ENCODE data around the gene IRX5. TPM values are rescaled to one million over a fixed set of nuclear protein-coding genes. Genes with fewer than 3 reads are reported as not detected.

The IRX5 gene
- total and polyA plus RNA-seq, 2 donors from 2014 or later, result 3.7 to 22.3 TPM

GRCh38 chr16:54936201-54936978 is 5.7 kb downstream of the IRX5 start:
- no peak for TF ChIP-seq CTCF (IDR thresholded peaks at IDR 0.05; ENCODE audit: borderline replicate concordance, extremely low read depth, insufficient read depth)
- H3K9ac ChIP-seq (ENCODE audit: low read length in 3 of 3), result no peak overlapping the region
- no peaks in the 10 kb centered on the region for H3K9me3 ChIP-seq (ENCODE audit: control insufficient read depth in 2 of 3, insufficient read depth in 1 of 3, low read length in 3 of 3)
- H3K27me3 ChIP-seq (ENCODE audit: control insufficient read depth, insufficient read depth, low read length), result peaks cover 62% of the 10 kb centered on the region
- FAIRE-seq (no peak), DNase-seq (peak; percentile 68 to 79 (median 71))
- H3K4me3 ChIP-seq (ENCODE audit: low read length in 3 of 3), result peak overlapping the region in 1 of 3 donors; percentile 25
- no peaks in the 10 kb centered on the region for H3K36me3 ChIP-seq (ENCODE audit: control insufficient read depth in 2 of 3, insufficient read depth in 3 of 3, low read length in 3 of 3)
- intact Hi-C loops (cut with DNase I), result no loop called here
- H3K4me1 ChIP-seq (ENCODE audit: control insufficient read depth in 2 of 3, insufficient read depth in 2 of 3, low read depth in 1 of 3, low read length in 3 of 3), result peaks cover 0 to 3% (median 0%) of the 10 kb centered on the region in 3 donors
- H3K27ac ChIP-seq (ENCODE audit: low read depth in 2 of 2, low read length in 2 of 2), result no peak overlapping the region

DNA sequence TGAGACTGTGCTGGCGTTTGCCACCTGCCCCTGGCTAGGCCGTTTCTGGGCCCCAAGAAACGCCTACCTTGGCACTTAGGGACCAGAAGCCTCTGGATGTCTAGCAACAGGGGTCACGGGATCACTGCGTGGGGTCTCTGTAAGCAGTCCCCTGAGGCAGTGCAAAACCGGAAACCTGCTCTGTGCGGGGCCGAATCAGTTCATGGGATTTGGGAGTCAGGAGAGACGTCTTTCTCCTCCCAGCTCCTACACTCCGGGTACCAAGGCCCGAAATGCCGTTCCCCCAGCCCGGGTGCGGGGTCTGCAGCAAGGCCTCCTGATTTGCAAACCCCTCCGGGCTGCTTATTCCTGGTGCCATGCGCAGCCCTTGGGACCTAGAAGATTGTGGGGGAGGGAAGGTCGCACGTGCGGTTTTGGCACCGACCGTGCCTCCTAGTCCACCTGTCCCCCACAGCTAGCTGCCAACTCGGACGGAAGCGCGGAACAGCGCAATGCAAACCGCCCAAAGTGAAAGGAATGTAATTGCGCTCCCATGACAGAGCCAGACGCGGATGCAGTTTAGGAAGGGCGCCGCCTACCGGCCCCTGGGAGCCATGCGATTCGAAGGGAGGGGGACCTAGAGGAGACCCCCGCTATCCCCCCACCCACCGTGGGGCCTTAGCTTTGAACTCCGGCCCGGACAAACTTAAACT is 6.5 kb downstream of the IRX5 start:
- Histone ChIP-seq H3K9ac (ENCODE audit: low read length in 3 of 3) (no peak overlapping the region), H3K4me1 (ENCODE audit: control insufficient read depth in 2 of 3, insufficient read depth in 2 of 3, low read depth in 1 of 3, low read length in 3 of 3) (peaks cover 0 to 3% (median 0%) of the 10 kb centered on the region in 3 donors), H3K27ac (ENCODE audit: low read depth in 2 of 2, low read length in 2 of 2) (no peak overlapping the region), H3K4me3 (ENCODE audit: low read length in 3 of 3) (peak overlapping the region in 1 of 3 donors; percentile 25), H3K27me3 (ENCODE audit: control insufficient read depth, insufficient read depth, low read length) (peaks cover 56% of the 10 kb centered on the region), H3K9me3 (ENCODE audit: control insufficient read depth in 2 of 3, insufficient read depth in 1 of 3, low read length in 3 of 3) (no peaks in the 10 kb centered on the region), H3K36me3 (ENCODE audit: control insufficient read depth in 2 of 3, insufficient read depth in 3 of 3, low read length in 3 of 3) (no peaks in the 10 kb centered on the region)
- DNase-seq (peak; percentile 82 to 88 (median 85)), FAIRE-seq (no peak)
- intact Hi-C loops (cut with DNase I), result no loop called here
- TF ChIP-seq CTCF (IDR thresholded peaks at IDR 0.05; ENCODE audit: borderline replicate concordance, extremely low read depth, insufficient read depth), result peak; percentile 6

- no peak for TF ChIP-seq CTCF (IDR thresholded peaks at IDR 0.05; ENCODE audit: borderline replicate concordance, extremely low read depth, insufficient read depth)
- Histone ChIP-seq H3K4me1 (ENCODE audit: control insufficient read depth in 2 of 3, insufficient read depth in 2 of 3, low read depth in 1 of 3, low read length in 3 of 3) (peaks cover 0 to 3% (median 0%) of the 10 kb centered on the region in 3 donors), H3K36me3 (ENCODE audit: control insufficient read depth in 2 of 3, insufficient read depth in 3 of 3, low read length in 3 of 3) (no peaks in the 10 kb centered on the region), H3K27me3 (ENCODE audit: control insufficient read depth, insufficient read depth, low read length) (peaks cover 54% of the 10 kb centered on the region), H3K9ac (ENCODE audit: low read length in 3 of 3) (no peak overlapping the region), H3K4me3 (ENCODE audit: low read length in 3 of 3) (peak overlapping the region in 1 of 3 donors; percentile 25), H3K9me3 (ENCODE audit: control insufficient read depth in 2 of 3, insufficient read depth in 1 of 3, low read length in 3 of 3) (no peaks in the 10 kb centered on the region), H3K27ac (ENCODE audit: low read depth in 2 of 2, low read length in 2 of 2) (no peak overlapping the region)
- DNase-seq (peak in 2 of 5 donors; percentile 34 to 64), FAIRE-seq (no peak)
- intact Hi-C loops (cut with DNase I), result no loop called here
Measured at GRCh38 chr16:54937671-54938211, 7.1 kb downstream of the IRX5 start.
